Loucy (cell line): ENCODE results near the gene RAPGEF1.

ENCODE experiments used
- H2AFZ ChIP-seq: fragments of 200-600 bp; sonication (generic); 2 replicates; pipeline ENCODE4 v1.6.0; 2016; ENCODE audit warnings: antibody characterized with exemption, mild to moderate bottlenecking, low read length, moderate library complexity
- H3F3A ChIP-seq: fragments of 200-600 bp; 2 replicates; pipeline ENCODE4 v1.6.0; 2016; ENCODE audit warnings: antibody characterized with exemption, low read depth, mild to moderate bottlenecking
- H3K27me3 ChIP-seq: fragments of 200-600 bp; sonication (generic); 2 replicates; pipeline ENCODE4 v1.6.1; 2014; ENCODE audit warnings: low read length, mild to moderate bottlenecking; ENCODE audit not compliant: insufficient read depth, poor library complexity, severe bottlenecking
- H3K36me3 ChIP-seq: fragments of 200-600 bp; sonication (generic); 2 replicates; pipeline ENCODE4 v1.6.1; 2016; ENCODE audit warnings: low read length; ENCODE audit not compliant: insufficient read depth
- H3K4me1 ChIP-seq: fragments of 200-600 bp; sonication (generic); 2 replicates; pipeline ENCODE4 v1.5.1; 2014; ENCODE audit warnings: low read length, mild to moderate bottlenecking; ENCODE audit not compliant: insufficient read depth, poor library complexity, severe bottlenecking
- H3K4me2 ChIP-seq: fragments of 200-600 bp; sonication (generic); 2 replicates; pipeline ENCODE4 v1.6.0; 2014; ENCODE audit warnings: antibody characterized with exemption, low read length, low read depth, mild to moderate bottlenecking; ENCODE audit not compliant: poor library complexity, severe bottlenecking
- H3K4me3 ChIP-seq: fragments of 200-600 bp; sonication (generic); 2 replicates; pipeline ENCODE4 v1.5.1; 2014; ENCODE audit warnings: low read length, mild to moderate bottlenecking, mixed read lengths; ENCODE audit not compliant: poor library complexity, severe bottlenecking
- H3K79me2 ChIP-seq: fragments of 200-600 bp; sonication (generic); 2 replicates; pipeline ENCODE4 v1.6.1; 2014; ENCODE audit warnings: low read length; ENCODE audit not compliant: insufficient read depth
- H3K9ac ChIP-seq: fragments of 200-600 bp; sonication (generic); 2 replicates; pipeline ENCODE4 v1.6.0; 2014; ENCODE audit warnings: mild to moderate bottlenecking, low read depth, low read length, moderate library complexity; ENCODE audit not compliant: poor library complexity, severe bottlenecking
- H3K9me2 ChIP-seq: fragments of 200-600 bp; sonication (generic); replicated peaks from 2 replicates; pipeline ENCODE4 v1.6.1; 2016; ENCODE audit warnings: low read depth, low read length, mixed read lengths
- H3K9me3 ChIP-seq: fragments of 200-600 bp; sonication (generic); 2 replicates; pipeline ENCODE4 v1.6.1; 2014; ENCODE audit warnings: mild to moderate bottlenecking, antibody characterized with exemption, low read length, low read depth; ENCODE audit not compliant: insufficient read depth
- H4K20me1 ChIP-seq: fragments of 200-600 bp; sonication (generic); 2 replicates; pipeline ENCODE4 v1.6.0; 2014; ENCODE audit warnings: antibody characterized with exemption, low read length, mild to moderate bottlenecking; ENCODE audit not compliant: insufficient read depth, poor library complexity, severe bottlenecking
- EZH2phosphoT487 ChIP-seq: fragments of 200-600 bp; IDR thresholded peaks from 2 replicates; pipeline ENCODE4 v1.6.1; 2018; ENCODE audit warnings: antibody characterized with exemption, mild to moderate bottlenecking, moderate library complexity, borderline replicate concordance
- TF ChIP-seq, protein P1 (sequence below): fragments of 200-600 bp; sonication (generic); conservative IDR thresholded peaks from 2 replicates; pipeline ENCODE4 v1.5.1; 2014; ENCODE audit warnings: mild to moderate bottlenecking, antibody characterized with exemption, low read length

Gene RAPGEF1

DNA sequence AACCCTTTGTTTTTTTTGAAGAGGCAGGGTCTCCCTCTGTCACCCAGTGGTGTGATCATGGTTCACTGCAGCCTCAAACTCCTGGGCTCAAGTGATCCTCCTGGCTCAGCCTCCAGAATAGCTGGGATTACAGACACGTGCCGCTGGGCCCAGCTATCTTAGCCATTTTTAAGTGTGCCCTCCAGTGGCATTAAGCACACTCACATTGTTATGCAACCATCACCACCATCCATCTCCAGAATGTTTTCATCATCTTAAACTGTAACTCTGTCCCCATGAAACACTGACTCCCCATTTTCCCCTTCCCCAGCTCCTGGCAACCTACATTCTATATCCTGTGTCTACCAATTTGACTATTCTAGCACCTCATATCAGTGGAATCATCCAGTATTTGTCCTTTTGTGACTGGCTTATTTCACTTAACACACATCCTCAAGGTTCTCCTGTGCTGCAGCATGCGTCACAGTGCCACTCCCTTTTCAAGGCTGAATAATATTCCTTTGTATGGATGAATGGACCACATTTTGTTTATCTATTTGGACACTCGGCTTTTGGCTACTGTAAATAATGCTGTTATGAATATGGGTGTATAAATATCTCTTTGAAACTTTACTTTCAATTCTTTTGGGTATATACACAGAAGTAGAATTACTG, 12.5 kb upstream of the RAPGEF1 start:
- H4K20me1 ChIP-seq: no peaks in the 10 kb centered on the region
- no peaks in the 10 kb centered on the region for H3K27me3 ChIP-seq
- H3K4me1 ChIP-seq: no peaks in the 10 kb centered on the region
- H3K79me2 ChIP-seq: no peaks in the 10 kb centered on the region
- TF ChIP-seq, protein P1, sequence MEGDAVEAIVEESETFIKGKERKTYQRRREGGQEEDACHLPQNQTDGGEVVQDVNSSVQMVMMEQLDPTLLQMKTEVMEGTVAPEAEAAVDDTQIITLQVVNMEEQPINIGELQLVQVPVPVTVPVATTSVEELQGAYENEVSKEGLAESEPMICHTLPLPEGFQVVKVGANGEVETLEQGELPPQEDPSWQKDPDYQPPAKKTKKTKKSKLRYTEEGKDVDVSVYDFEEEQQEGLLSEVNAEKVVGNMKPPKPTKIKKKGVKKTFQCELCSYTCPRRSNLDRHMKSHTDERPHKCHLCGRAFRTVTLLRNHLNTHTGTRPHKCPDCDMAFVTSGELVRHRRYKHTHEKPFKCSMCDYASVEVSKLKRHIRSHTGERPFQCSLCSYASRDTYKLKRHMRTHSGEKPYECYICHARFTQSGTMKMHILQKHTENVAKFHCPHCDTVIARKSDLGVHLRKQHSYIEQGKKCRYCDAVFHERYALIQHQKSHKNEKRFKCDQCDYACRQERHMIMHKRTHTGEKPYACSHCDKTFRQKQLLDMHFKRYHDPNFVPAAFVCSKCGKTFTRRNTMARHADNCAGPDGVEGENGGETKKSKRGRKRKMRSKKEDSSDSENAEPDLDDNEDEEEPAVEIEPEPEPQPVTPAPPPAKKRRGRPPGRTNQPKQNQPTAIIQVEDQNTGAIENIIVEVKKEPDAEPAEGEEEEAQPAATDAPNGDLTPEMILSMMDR: 0 out of 2 replicates have a peak, but pooled peaks have one; percentile 21
- no peak for TF ChIP-seq EZH2phosphoT487
- H3K4me3 ChIP-seq: no peak overlapping the region
- H3K9me2 ChIP-seq: no peaks in the 10 kb centered on the region
- H3K9ac ChIP-seq: no peak overlapping the region
- no peaks in the 10 kb centered on the region for H3K36me3 ChIP-seq
- no peaks in the 10 kb centered on the region for H3F3A ChIP-seq
- no peak overlapping the region for H3K4me2 ChIP-seq
- no peaks in the 10 kb centered on the region for H3K9me3 ChIP-seq
- H2AFZ ChIP-seq: no peak overlapping the region

DNA sequence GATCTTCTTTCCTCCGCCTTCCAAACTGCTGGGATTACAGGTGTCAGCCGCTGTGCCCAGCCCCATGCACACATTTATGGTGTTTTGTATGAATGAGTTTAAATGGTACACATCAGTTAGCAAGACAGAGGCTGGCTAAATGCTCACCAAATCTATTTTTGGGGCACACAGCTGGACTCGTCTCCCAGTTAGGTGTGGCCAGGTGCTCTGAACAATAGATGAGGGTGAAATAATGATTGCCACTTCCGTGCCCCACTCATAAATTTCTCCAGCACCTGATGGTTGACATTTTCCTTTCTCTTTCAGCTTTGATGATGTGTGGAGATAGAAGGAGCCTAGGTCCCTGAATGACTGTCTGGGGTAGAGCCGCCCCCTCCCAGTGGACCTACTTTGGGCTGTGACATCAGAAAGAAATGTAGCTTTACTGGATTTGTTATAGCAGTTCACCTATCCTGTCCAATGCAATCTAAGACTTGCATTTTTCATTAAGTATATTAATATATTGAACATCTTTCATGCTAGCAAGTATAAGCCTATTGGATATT, 8.6 kb upstream of the RAPGEF1 start:
- Histone ChIP-seq H3K9me3 (no peaks in the 10 kb centered on the region), H3K36me3 (no peaks in the 10 kb centered on the region), H3K9me2 (no peaks in the 10 kb centered on the region)

DNA sequence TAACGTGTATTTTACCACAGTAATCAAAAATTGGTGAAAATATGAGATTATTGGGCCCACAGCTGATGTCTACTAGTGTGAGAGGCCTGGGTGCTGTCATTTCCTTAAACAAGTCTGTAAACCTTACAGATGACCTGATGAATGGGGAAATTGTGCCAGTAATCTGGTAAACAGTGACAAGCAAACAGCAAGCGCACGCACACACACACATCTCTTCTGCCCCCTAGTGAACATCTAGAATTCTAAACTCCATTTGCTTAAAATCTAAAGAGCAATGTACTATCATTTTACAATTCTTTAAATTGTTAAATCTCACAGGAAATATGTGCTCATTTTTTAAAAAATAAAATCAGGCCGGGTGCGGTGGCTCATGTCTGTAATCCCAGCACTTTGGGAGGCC, 7.5 kb upstream of the RAPGEF1 start:
- Histone ChIP-seq H3K9me3 (no peaks in the 10 kb centered on the region), H3K36me3 (no peaks in the 10 kb centered on the region), H4K20me1 (no peaks in the 10 kb centered on the region), H3K4me1 (no peaks in the 10 kb centered on the region), H3K9me2 (no peaks in the 10 kb centered on the region), H3K4me2 (no peak overlapping the region), H3K9ac (no peak overlapping the region), H2AFZ (no peak overlapping the region), H3K79me2 (no peaks in the 10 kb centered on the region), H3K27me3 (no peaks in the 10 kb centered on the region), H3F3A (no peaks in the 10 kb centered on the region), H3K4me3 (no peak overlapping the region)
- TF ChIP-seq, protein P1: peak; percentile 72
- TF ChIP-seq EZH2phosphoT487: no peak

More for the DNA sequence above, 8.6 kb upstream of the RAPGEF1 start:
- H4K20me1 ChIP-seq: no peaks in the 10 kb centered on the region
- H3K27me3 ChIP-seq: no peaks in the 10 kb centered on the region
- H3F3A ChIP-seq: no peaks in the 10 kb centered on the region
- no peak overlapping the region for H3K4me2 ChIP-seq
- no peak overlapping the region for H3K4me3 ChIP-seq
- TF ChIP-seq, protein P1: no peak
- TF ChIP-seq EZH2phosphoT487: no peak
- H3K4me1 ChIP-seq: no peaks in the 10 kb centered on the region
- no peaks in the 10 kb centered on the region for H3K79me2 ChIP-seq
- H2AFZ ChIP-seq: no peak overlapping the region
- H3K9ac ChIP-seq: no peak overlapping the region
